NCI-H774 (cell line): Measurements from ENCODE around the gene CMKLR1.

ENCODE experiments used
- DNase-seq: peaks from one replicate; lab custom pipeline; 2025; lab: John Stamatoyannopoulos, UW

Gene CMKLR1

DNA sequence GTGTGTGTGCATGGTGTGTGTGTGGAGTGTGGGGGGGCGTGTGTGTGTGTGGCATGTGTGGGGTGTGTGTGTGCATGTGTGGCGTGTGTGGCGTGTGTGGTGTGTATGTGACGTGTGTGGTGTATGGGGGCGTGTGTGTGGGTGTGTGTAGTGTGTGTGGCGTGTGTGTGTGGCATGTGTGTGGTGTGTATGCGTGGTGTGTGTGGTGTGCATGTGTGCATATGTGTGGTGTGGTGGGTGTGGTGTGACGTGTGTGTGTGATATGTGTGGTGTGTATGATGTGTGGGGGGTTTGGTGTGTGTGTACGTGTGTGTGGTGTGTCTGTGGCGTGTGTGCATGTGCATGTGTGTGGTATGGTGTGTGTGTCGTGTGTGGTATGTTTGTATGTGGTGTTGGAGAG, 24.1 kb upstream of the CMKLR1 start:
- DNase-seq: no peak

DNA sequence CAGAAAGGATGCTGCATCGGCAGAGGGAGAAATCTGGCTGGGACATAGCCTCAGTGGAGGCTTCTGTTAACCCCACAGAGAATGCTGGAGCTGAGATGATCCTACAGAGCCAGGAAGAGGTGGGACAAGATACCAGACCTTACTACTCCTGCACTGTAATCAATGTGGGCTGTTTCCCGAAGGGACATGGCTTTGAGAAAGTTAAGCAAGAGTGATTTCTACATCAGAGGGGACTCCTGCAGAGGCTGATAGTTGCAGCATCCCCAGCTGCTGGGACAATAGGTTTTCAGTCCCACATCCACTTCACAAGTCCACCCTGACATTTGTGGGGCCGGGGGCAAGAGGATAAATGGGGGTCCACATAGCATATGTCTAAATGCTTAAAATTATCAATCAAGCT, 22.5 kb upstream of the CMKLR1 start:
- DNase-seq: no peak

DNA sequence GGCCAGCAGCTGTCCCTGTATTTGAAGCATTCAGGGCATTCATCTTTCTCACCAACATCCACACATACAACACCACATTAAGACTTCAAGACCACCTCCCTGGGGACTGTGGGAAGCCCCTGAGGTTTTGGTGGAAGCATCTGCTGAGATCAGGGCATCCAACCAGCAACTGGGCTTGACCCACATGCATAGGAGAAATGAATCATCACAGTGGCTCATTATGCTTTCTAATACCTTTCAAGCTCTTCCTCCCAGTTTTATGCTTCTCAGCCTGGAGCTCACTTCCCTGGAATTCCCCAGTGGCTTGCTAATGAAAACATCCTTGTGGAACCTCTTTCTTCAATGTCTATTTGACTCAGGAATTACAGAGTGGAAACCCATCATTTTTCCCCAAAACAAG, 21.4 kb upstream of the CMKLR1 start:
- DNase-seq: no peak

DNA sequence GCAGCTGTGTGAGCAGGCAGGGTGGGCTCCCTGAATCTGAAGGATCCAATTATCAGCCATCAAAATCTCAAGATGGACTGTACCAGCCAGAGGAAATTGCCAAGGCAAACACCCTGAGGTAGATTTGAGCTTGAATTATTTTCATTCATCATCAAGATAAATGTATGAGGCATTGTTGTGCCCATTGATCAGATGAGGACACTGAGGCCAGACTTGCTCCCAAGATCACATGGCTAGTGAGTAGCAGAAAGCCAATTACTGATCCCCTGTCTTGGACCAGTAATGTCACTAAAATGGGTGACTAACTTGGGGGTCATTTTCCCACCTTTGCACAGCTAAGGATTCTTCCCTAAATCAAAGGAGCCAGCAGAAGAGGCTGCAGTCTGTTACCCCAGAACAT, 20.9 kb upstream of the CMKLR1 start:
- no peak for DNase-seq

DNA sequence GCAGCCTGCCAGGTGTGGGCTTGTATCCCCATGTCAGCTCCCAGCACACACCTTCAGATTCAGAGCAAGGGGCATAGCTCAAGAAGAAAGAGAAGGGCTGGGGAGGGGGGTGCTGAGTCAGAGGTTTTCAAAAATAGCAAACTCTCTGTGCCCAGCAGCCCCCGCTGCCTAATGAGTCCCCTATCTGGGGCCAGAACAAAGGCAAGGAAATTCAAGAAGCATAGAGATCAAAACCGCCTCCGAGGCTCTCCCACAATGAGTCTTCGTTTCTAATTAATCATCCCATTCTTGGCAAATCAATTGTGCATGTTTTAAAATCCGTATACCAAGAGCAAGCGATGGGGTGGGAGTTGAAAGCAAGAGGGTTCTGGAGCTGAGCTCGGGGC, 19.5 kb upstream of the CMKLR1 start:
- no peak for DNase-seq

DNA sequence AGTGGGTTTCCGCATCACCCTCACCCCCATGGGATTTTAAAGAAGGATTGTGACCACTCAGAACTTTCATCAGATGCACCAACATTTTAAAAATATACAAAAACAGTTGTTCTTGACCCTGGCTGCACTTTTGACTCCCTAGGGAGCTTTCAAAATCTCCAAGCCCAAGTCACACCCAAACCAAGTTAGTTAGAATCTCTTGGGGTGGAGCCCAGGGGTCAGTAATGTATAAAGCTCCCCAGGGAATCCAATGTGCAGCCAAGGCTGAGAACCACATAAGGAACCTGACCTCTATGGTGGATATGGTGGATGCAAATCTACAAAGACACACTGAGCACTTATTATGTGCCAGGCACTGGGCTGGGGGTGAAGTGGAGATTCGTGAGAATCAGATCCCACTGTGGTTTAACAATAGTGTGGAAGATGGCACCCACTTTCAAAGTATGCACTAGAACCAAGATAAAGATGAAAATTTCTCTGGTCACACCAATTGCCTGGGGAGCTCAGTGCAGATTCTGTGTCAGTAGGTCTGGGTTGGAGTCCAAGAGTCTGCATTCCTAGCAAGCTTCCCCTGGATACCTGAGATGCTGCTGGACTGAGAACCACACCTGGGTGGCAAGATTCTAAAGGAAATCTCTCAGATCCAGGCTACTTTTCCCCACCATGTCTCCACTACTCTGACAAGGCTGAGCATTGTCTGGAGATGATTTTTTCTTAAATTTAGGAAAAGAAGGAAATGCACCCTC, 18.9 kb upstream of the CMKLR1 start:
- DNase-seq: no peak

DNA sequence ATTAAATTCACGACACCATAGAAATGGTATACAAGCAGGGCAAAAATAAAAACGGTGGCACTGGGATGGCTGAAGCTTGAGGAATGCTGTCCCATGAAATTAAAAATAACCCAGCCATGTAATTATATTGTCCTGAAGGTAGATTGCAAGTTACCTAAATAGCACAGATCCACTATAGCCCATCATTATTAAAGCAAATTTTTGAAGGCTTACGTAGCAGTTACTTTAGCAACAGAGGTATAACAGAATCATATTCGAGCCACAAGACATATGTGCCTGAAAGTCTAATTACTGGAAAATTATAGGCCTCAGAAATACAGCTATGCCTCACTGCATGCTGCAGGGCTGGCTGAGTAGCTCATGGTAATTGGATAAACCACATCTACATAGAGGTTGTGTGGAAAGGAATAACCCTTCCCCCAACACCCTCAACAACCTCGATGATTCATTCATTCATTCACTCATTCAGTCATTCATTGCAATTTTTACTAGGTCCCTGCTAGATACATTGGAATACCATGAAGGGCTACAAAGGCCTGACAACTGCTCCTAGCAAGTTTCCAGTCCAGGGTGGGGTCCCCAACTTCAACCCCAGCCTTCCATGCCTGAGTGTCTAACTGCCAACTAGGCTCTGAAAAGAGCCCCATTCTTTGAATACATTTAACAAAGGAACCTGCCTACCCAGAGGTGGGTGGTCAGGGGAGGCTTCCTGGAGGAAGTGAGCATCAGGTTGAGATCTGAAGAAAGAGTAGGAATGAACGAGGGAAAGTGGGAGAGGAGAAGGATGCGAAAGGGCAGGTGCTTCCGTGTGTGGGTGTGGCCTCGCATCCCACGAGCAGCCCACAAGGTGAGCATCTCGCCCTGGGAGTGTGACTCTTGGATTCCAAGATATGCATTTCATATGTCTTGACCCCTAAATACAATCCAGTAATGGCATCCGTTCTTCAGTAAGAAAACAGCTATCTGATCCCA, 18.0 kb upstream of the CMKLR1 start:
- no peak for DNase-seq

DNA sequence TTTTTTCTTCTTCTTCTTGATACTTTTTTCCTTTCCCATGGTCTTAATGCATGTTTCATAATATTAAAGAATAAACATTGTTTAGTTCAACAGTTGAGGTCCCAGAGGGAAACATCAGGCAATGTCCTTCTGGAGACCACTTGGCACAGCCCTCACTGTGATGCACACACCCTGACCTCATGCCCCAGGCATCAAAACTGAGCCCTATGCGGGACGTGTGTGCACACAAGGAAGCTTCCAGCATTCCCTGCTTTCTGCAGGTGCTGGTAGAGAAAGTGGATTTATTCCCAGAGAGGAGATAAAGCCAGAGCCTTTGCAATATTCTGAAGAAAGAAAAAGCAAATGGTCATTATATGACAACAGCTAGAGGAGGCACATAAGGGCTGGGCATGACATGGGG, 16.0 kb upstream of the CMKLR1 start:
- DNase-seq: no peak

DNA sequence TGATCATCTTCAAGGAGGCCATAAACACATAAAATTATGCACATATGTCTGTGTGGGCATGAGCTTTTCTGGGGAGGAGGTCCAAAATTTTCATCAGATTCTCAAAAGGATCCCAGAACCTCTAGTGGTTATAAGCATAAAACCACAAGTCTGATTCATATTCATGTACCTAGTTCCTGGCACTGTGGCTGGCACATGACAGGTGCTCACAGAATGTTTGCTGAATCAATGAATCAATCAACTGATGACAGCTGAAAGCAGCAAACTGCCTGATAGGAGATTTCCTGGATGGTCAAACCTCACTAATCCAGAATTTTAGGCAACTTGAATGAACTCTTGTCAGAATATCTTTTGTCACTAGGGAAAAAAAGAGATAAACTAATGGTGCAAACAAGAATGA, 13.5 kb upstream of the CMKLR1 start:
- no peak for DNase-seq

DNA sequence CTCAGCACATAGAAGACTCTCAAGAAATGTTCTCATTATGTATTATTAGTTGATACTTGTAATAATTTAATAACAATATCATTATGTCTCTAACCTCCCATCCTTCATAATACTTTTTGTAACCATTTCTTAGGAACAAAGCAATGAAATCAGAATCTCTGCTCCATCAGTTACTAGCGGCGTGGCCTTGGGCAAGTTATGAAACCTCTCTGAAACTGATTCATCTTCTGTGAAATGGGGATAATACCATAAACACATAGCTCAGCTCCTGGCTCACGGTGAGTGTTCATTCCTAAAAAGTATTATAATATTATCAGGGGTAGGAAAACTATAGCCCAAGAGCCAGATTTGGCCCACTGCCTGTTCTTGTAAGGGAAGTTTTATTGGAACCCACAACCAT, 11.4 kb upstream of the CMKLR1 start:
- no peak for DNase-seq

DNA sequence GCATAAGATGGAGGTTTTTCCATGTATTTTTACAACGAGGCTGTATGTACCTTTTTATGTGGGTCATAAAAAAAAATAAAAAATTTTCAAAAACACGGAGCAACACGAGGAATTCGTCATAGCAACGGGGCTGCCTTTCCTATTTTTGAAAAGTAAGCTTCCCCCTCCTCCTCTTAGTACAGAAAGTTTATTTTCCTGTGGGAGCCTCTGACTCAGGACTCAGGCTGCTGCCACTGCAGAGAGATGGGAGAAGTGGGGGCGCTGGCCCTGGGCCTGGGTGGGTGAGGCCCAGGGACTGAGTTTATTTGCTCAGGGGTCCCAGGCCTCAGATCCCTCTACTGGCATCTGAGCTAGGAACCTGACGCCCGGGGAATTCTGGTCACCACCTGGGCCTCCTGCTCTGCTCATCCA, 10.2 kb upstream of the CMKLR1 start:
- DNase-seq: no peak

DNA sequence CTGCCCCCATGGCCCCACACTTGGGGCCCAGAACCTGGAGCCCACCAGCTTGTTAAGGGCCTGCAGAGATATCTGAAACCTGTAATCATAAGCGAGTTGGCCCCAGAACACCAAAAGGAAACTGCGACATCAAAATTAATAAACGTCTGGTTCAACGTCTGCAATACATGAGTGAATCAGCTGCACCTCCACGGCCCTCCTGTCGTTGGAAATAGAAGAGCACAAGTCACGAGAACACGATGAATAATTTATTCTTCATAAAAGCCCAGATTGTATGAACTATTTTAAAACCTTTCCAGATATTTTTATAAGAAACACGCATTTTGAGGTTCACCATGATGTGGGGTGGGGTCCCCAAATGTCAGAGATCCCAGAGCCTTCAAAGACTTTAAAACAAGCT, 9.7 kb upstream of the CMKLR1 start:
- DNase-seq: no peak

DNA sequence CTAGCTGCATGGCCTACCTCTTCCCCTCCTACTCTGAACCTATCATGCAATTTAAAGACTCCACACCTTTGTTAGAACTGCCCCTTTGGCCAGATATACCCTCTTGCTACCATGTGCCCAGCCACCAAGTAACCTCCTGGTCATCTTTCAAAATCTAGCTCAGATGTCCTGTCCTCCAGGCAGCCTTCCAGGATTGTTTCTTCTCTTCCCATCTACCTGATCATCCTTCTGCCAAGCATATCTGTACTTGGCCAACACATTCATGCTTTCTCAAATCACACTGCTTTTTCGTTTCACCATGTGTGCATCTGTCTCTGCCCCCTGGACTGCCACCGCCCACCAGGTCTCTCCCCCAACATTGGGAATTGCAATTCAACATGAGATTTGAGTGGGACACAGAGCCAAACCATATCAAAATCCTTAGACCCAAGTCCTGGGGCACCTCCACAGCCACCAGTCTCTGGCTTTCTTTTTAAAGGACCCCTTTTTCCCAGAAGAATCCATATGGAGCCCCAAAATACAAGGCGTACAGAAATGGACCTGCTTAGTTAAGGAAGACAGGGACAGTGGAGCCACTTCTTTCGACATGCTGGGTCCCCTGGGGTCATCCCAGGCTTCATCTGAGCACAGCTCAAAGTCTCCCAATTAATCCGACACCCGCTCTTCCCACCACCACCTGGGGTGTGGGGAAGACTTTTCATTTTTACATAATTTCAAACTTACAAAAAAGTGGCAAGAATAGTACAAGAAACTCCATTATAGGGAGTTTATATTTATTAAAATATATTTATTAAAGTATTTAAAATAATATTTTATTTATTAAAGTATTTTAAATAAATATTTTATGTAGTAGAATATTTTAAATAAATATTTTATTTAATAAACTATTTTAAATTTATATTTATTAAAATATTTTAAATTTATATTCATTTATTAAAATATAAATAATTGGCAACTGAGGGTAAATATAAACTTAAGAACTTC, 7.9 kb upstream of the CMKLR1 start:
- no peak for DNase-seq

DNA sequence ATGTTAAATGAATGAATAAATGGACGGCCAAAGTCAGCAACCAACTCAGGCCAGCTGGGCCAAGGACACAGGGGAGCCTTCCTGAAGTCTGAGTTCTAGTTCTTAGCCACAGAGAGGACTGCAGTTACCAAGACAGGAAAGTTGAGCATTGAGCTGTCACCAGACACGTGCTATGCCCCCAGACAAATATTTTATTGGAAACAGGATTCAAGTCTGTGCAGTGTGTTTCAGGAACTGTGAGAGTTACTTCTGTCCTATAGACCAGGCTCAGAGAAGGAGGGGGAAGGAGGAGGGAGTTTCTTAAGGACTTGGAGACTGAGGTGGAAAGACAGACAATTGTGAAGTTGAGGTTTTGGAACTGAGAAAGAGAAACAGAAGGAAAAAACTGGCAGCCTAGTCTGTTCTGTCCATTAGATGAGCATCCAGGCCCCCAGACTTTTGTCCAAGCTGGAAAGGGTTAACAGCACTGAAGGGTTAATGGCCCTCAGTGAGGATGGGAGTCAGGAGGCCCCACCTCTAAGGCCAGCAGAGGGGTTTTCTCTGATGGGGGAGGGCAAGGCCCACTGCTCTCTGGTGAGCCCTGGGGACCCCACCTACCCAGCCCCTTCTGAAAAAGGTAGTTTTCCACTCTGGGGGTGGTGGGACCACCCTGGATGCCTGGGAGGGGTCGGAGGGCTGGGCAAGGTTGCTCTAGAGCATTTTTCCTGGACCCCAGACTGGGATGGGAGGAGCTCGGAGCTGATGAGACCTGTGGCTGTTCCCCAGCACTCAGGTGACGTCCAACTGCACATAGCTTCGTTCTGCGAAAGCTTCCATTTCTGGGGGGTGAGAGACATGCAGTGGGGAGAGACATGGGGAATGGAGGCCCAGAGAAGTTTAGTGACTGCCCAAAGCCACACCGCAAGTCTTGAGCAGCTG, 6.9 kb upstream of the CMKLR1 start:
- no peak for DNase-seq

DNA sequence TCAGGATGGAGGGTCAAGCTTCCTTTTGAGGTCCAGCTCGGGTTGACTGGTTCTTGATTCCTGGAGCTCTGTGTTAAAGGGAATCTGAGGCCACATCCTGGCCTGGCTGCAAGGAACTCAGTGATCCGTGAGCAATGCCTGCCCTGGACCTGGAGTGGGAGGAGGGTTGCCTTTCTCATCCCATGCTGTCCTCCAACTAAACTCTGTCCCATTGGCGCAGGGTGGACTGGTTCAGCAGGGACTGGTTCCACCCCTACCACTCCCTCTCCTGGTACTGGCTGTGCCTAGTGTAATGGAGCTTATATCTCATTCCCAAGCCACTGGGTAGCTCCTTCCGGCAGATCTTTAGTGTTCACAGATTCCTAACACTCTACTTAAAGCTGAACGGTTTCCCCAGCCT, 3.9 kb upstream of the CMKLR1 start:
- DNase-seq: no peak

DNA sequence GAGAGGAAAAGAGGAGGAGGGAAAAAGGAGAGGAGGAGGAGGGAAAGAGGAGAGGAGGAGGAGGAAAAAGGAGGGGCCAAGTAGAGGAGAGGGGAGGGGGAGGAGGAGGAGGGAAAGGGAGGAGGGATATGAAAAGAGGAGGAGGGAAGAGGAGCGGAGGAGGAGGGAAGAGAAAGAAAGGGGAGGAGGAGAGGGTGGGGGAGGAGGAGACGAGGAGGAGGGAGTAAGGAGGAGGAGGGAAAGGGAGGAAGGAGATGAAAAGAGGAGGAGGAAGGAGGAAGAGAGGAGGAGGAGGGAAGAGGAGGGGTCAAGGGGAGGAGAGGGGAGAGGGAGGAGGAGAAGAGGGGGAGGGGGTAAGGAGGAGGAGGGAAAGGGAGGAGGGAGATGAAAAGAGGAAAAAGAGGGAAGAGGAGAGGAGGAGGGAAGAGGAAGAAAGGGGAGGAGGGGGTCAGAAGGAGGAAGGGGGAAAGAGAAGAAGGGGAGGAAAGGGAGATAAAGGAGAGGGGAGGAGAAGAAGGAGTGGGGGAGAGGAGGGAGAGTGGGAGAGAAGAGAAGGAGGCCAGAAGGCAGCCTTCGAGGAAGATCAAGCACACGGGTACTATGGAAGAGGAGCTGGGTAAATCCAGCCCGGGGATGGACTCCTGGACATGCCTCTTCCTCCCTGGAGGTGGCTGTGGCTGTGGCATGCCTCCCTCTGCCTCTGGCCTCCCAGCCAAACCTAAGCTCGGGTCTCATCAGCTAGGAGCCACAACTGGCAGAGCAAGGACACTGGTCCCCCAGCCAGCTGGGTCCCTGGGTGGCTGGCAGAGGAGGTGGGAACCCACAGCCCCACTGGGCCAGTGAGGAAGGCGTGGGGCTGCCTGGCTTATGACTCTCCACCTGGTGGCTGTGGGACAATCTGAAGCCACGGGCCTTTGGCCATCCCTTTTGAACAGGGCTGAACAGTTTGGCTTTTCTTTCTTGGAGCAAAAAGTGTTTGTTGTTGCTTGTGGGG, 3.0 kb upstream of the CMKLR1 start:
- no peak for DNase-seq

DNA sequence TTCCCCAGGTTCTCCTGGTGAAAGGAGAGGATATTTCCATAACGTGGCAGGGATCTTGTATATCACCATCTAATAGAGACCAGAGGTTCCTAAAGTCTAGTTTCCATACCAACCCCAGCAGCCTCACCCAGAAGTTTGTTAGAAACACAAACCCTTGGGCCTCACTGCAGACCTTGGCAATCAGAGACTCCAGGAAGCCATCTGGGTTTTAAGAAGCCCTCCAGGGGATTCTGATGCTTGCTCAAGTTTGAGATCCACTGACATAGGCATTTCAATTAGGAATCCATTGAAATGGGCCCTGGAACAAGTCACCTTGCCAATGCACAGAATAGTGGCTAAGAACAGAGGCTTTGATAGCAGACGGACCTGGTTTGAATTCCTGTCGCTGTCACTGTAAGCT, 2.2 kb upstream of the CMKLR1 start:
- no peak for DNase-seq

DNA sequence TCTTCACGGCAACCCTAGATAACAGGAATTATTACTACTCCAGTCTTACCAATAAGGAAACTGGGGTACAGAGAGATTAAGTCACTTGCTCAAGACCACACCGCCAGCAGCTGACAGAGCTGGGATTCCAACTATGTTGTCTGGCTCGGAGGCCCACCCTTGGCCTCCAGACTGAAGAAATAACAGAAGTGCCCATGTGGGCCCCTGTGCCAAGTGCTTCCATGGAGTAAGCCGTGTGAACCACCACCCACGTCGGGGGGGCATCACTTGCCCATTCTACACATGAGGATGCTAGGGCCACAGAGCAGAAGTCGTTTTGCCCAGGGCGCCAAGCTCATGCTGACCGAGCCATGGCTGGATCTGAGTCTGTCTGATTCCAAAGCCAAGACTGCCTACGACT, 926 bp upstream of the CMKLR1 start:
- no peak for DNase-seq

DNA sequence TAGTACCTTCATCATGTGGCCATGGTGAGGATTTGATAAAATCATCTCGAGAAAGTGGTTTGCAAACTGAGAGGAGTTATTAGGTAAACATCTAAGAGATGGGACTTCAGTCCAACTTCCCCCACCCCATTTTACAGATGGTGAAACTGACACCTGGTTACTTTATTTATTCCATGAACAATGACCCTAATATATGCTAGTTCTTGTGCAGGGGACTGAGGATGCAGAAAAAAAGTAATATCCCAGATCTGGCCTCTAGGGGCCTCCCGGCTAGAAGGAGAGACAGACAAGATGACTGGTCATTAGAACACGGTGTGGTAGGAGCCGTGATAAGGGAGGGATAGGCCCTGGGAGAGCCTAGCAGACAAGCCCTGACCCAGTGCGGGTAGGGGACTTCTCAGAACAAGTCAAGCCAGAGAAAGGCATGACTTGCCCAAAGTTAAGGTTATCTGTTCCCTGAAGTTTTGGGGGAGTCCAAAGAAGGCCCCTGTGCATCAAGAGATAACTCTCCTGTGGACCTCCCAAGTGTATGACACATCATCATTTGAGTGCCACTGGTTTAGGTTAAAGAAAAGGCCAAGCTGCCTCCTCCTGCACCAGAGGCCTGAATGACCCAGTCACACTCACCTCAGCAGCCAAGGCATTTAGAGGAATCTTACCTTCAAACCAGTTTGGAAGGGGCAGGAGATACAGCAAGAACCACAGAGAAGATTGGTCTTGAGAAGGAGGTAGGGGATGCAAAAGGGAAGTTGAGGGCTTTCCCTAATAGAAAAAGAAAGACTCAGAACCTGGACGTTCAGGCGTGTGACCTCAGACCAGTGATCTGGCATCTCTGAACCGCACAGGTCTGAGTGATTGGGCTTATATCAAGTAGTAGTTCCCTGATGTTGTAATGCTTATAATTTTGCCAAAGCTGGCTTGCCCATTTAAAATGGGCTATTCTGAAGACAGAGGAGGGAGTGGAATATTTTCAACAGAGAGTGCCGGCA, 1.6 kb downstream of the CMKLR1 start:
- no peak for DNase-seq
